Tibial artery (tissue), 4 donors: Measurements from ENCODE around the gene CTNNA2.

Experiments
- DNase-seq, 2 donors: peaks; one replicate each; pipeline ENCODE4 v3.0.0-alpha.2; 2019
- H3K27ac ChIP-seq, 2 donors: fragments of 200-600 bp; sonication (generic) in 1 of 2; 1 replicate in 1 of 2; 2 replicates in 1 of 2; pipeline ENCODE4 v1.5.1; 2018 to 2019; ENCODE audit warnings: mild to moderate bottlenecking in 1 of 2
- H3K27me3 ChIP-seq, 2 donors: fragments of 200-600 bp; sonication (generic) in 1 of 2; one replicate each; pipeline versions ENCODE4 v1.5.1 to v1.6.0; 2016 to 2019
- H3K36me3 ChIP-seq, 3 donors: fragments of 200-600 bp; sonication (generic) in 2 of 3; one replicate each; pipeline ENCODE4 v1.5.1; 2016 to 2019; ENCODE audit warnings: mild to moderate bottlenecking in 2 of 3
- H3K4me1 ChIP-seq, 4 donors: fragments of 200-600 bp; sonication (generic) in 2 of 4; 1 replicate in 3 of 4; 2 replicates in 1 of 4; pipeline ENCODE4 v1.5.1; 2016 to 2019
- H3K4me3 ChIP-seq, 2 donors: fragments of 200-600 bp; sonication (generic) in 1 of 2; 1 replicate in 1 of 2; 2 replicates in 1 of 2; pipeline ENCODE4 v1.5.1; 2018 to 2019; ENCODE audit warnings: mild to moderate bottlenecking in 2 of 2
- H3K9me3 ChIP-seq, 3 donors: fragments of 200-600 bp; sonication (generic) in 1 of 3; one replicate each; pipeline ENCODE4 v1.5.1; 2016 to 2019
- intact Hi-C: fragments of 100-400 bp; cut with DNase I; formaldehyde crosslinking; loops from one replicate; pipeline ENCODE4 v1.15.0; 2023; ENCODE audit warnings: low total_unique reads
- TF ChIP-seq, protein P1 (sequence below), 2 experiments: fragments of 200-600 bp in 1 of 2; fragments of 450-650 bp in 1 of 2; IDR thresholded peaks; one replicate each; pipeline ENCODE4 v1.5.1; 2017 to 2019; ENCODE audit warnings: antibody characterized with exemption in 2 of 2, mild to moderate bottlenecking in 1 of 2, moderate library complexity in 1 of 2

The CTNNA2 gene

DNA sequence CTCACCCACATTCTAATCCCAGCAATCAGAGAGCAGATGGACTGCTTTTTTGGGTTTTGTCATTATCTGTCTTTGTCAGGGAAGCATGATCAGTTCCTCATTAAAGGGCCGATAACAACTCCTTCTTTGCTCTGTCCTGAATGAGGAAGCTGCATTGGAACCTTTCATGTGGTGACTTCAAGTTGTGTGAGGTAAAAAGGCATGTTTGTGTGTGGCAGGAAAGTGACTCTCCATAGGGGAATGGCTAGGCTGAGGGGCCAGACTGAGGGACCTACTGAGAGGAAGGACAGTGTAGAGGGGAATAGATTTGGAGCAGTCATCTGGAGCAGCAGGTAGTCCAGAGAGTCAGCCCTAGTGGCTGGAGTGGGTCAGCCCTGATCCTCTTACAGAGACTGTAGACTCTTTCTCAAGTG, 815.3 kb downstream of the CTNNA2 start:
- intact Hi-C loops: no loop called here
- no peaks in the 10 kb centered on the region for H3K4me1 ChIP-seq
- TF ChIP-seq, protein P1, sequence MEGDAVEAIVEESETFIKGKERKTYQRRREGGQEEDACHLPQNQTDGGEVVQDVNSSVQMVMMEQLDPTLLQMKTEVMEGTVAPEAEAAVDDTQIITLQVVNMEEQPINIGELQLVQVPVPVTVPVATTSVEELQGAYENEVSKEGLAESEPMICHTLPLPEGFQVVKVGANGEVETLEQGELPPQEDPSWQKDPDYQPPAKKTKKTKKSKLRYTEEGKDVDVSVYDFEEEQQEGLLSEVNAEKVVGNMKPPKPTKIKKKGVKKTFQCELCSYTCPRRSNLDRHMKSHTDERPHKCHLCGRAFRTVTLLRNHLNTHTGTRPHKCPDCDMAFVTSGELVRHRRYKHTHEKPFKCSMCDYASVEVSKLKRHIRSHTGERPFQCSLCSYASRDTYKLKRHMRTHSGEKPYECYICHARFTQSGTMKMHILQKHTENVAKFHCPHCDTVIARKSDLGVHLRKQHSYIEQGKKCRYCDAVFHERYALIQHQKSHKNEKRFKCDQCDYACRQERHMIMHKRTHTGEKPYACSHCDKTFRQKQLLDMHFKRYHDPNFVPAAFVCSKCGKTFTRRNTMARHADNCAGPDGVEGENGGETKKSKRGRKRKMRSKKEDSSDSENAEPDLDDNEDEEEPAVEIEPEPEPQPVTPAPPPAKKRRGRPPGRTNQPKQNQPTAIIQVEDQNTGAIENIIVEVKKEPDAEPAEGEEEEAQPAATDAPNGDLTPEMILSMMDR (IDR thresholded peaks at IDR 0.05): no peak
- no peaks in the 10 kb centered on the region for H3K9me3 ChIP-seq
- H3K4me3 ChIP-seq: no peak overlapping the region
- no peak overlapping the region for H3K27ac ChIP-seq
- no peak for DNase-seq
- H3K27me3 ChIP-seq: peaks cover 0 to 3% of the 10 kb centered on the region in 2 donors
- no peaks in the 10 kb centered on the region for H3K36me3 ChIP-seq

DNA sequence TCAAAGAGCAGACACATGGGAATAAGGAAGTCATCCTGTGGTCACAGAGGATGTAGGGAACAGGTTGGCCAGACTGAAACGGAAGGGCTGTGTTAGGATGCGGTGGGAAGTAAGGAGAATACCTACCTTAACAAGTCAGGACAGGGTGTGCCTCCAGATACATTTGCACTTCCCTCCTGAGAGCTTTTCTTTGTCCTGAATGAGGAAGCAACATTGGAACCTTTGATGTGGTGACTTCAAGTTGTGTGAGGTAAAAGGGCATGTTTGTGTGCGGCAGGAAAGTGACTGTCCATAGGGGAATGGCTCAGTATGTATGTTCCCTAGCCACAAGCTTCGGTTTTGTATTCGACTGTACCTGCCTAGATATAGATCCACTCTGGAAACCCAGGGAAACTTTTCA, 816.6 kb downstream of the CTNNA2 start:
- Histone ChIP-seq H3K9me3 (no peaks in the 10 kb centered on the region), H3K27me3 (peaks cover 0 to 3% of the 10 kb centered on the region in 2 donors), H3K36me3 (no peaks in the 10 kb centered on the region), H3K4me3 (no peak overlapping the region), H3K4me1 (no peaks in the 10 kb centered on the region), H3K27ac (no peak overlapping the region)
- TF ChIP-seq, protein P1 (IDR thresholded peaks at IDR 0.05): no peak
- no peak for DNase-seq
- intact Hi-C loops: no loop called here

DNA sequence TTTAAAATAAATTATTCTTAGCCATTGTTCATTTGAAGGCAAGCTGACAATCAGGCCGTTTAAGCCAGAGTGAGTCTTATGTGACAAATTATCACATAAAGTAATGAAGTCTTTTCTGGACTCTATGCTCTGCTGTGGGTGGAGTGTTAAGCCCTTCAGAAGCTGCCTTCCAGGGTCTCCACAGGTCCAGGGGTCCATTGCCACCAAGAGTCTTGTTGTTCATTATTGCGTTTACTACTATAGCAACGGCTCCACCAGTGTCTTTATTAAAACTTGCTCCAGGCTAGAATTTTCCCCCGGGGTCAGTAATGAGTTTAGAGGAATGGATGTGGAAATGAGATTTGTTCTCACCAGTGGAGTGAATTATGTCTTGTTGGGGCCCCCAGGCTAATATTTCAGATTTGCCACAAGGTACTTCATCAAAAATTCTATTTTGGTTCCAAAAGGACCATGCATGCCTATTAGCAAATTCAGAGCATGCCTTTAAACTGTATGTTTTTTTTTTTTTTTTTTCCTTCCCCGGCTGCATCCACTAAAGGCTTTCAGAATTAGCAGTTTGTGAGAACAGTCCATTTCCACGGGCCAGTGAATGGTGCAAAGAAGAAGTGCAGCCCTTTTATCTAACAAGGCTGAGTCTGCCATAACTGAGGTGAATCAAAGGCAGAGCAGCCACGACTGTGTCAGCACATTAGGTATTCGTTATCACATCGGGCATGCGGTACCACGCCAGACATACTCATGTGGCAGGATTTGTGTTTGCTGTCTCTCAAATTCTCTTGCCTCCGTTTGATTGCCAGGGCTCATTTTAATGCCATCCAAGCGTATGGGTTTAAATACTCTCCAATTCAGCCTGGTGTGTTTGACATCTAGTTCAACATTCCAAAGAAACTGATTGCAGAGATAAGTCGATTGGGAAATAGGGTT, 817.9 kb downstream of the CTNNA2 start:
- Histone ChIP-seq H3K36me3 (no peaks in the 10 kb centered on the region), H3K4me3 (no peak overlapping the region), H3K27me3 (peaks cover 0 to 3% of the 10 kb centered on the region in 2 donors), H3K27ac (no peak overlapping the region), H3K4me1 (no peaks in the 10 kb centered on the region), H3K9me3 (no peaks in the 10 kb centered on the region)
- intact Hi-C loops: no loop called here
- TF ChIP-seq, protein P1 (IDR thresholded peaks at IDR 0.05): no peak
- no peak for DNase-seq

DNA sequence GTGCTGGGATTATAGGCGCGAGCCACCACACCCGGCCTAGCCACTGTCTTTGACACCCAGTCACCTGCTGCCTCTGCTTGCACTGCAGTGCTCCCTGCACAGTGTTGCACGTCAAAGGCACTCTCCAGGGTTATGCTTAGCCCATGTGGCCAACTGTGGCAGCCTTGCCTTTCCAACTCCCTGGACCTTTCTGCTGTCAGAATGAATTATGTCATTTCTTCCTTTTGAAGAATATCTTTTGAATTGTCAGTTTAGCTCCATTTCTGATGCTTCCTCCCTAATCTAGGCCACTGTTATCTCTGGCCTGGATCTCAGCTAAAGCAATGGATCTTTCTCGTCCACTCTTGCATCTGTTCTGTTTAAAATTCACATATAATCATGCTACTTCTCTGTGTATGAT, 821.0 kb downstream of the CTNNA2 start:
- intact Hi-C loops: no loop called here
- H3K4me3 ChIP-seq: no peak overlapping the region
- no peaks in the 10 kb centered on the region for H3K36me3 ChIP-seq
- H3K4me1 ChIP-seq: no peaks in the 10 kb centered on the region
- H3K27ac ChIP-seq: no peak overlapping the region
- TF ChIP-seq, protein P1 (IDR thresholded peaks at IDR 0.05): no peak
- H3K27me3 ChIP-seq: no peaks in the 10 kb centered on the region
- no peak for DNase-seq
- H3K9me3 ChIP-seq: no peaks in the 10 kb centered on the region

DNA sequence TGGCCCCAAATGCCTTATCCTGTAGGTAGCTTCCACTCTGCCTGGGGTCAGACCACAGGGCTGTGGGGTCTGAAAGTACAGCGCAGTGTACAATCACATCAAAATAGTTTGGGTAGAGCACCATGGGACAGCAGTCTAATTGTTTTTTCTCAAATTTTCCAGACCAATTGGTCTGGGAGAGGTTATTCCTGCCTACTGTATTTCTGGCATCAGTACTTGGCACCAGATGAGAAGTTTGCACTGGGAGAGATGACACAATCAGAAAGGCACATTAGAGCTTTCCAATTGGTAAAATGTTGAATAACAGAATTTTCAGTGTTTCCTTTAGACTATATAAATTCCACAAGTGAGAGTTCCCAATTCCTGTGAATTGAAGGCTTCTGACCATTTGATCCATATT, 822.6 kb downstream of the CTNNA2 start:
- no peak for DNase-seq
- H3K27me3 ChIP-seq: no peaks in the 10 kb centered on the region

More for the DNA sequence above, 822.6 kb downstream of the CTNNA2 start:
- Histone ChIP-seq H3K4me3 (no peak overlapping the region), H3K4me1 (no peaks in the 10 kb centered on the region), H3K9me3 (no peaks in the 10 kb centered on the region), H3K27ac (no peak overlapping the region), H3K36me3 (no peaks in the 10 kb centered on the region)
- TF ChIP-seq, protein P1 (IDR thresholded peaks at IDR 0.05): no peak
- intact Hi-C loops: no loop called here
